Stimulated activated memory B cell treated with anti-CD40 and anti-IgM and Interleukin-4, amounts not matched to agents 10 μg/mL and 1 μg/mL and 100 μg/mL, for 72 hours (primary cell): ENCODE results near the gene ACTRT3.
A peak's percentile ranks its signal among the peaks of the same experiment; 100 is the strongest.

ENCODE experiments used
- ATAC-seq: fragments of 150-1000 bp; cut with Tn5 transposase; 2 replicates; pipeline ENCODE4 v1.10.0; 2021
- H3K27ac Mint-ChIP-seq: one replicate; pipeline ENCODE4 v1.8.0; 2022; ENCODE audit warnings: mild to moderate bottlenecking, mixed read lengths
- H3K27me3 Mint-ChIP-seq: one replicate; pipeline ENCODE4 v1.8.0; 2022; ENCODE audit warnings: mixed read lengths
- H3K36me3 Mint-ChIP-seq: one replicate; pipeline ENCODE4 v1.8.0; 2022; ENCODE audit warnings: mixed read lengths
- H3K4me1 Mint-ChIP-seq: one replicate; pipeline ENCODE4 v1.8.0; 2022; ENCODE audit warnings: mixed read lengths
- H3K4me3 Mint-ChIP-seq: one replicate; pipeline ENCODE4 v1.8.0; 2022; ENCODE audit warnings: mild to moderate bottlenecking, moderate library complexity, mixed read lengths
- H3K9me3 Mint-ChIP-seq: one replicate; pipeline ENCODE4 v1.8.0; 2022; ENCODE audit warnings: mixed read lengths

The ACTRT3 gene

DNA sequence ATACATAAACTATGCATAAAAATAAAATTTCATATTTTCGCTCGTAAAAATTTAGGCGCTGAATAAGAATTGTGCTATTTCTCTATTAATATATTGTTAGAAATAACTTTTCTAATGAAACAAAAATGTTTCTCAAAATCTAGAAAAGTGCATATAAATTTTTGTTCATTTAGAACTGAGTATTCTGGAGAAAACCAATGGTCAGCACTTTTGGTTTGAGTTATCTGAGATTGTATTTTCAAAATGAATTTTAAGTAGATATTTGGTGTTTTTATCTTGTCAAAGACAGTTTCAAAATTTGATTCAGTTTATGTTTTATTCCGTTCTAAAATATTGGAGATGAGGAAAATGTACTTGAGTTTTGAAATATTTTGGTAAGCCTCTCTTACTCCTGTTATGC is 17.8 kb upstream of the ACTRT3 start:
- Mint-ChIP-seq H3K27ac (no peak overlapping the region), H3K36me3 (peaks cover 34% of the 10 kb centered on the region), H3K4me3 (no peak overlapping the region), H3K9me3 (no peaks in the 10 kb centered on the region), H3K27me3 (no peaks in the 10 kb centered on the region), H3K4me1 (no peaks in the 10 kb centered on the region)
- no peak for ATAC-seq

DNA sequence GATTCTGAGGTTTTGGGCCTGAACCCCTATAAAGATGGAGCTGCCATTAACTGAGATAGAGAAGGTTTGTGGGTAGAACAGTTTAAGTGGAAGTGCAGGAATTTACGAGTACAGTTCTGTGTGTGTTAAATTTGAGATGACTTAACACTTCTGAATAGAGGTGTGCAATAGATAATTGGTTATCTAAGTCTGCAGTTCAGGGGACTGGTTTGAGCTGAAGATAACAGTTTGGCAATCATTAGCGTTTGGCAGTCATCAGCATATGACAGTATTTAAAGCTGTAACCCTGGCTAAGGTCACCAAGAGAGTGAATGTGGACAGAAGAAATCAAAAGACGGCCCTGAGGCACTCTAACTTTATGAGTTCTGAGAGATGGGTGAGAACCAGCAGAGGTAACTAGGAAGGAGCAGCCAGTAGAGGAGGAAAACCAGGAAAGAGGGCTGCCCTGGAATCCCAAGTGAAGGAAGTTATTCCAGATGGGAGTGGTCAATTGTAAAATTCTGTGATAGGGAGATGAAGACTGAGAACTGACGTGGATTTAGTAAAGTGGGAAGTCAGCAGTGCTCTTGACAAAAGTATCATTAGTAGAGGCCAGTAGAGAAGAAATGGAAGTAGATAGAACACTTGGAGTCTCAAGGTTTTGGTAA is 12.0 kb upstream of the ACTRT3 start:
- Mint-ChIP-seq H3K27ac (no peak overlapping the region), H3K4me3 (no peak overlapping the region), H3K27me3 (no peaks in the 10 kb centered on the region), H3K36me3 (peaks cover 55% of the 10 kb centered on the region), H3K9me3 (no peaks in the 10 kb centered on the region), H3K4me1 (peaks cover 10% of the 10 kb centered on the region)
- ATAC-seq: no peak

DNA sequence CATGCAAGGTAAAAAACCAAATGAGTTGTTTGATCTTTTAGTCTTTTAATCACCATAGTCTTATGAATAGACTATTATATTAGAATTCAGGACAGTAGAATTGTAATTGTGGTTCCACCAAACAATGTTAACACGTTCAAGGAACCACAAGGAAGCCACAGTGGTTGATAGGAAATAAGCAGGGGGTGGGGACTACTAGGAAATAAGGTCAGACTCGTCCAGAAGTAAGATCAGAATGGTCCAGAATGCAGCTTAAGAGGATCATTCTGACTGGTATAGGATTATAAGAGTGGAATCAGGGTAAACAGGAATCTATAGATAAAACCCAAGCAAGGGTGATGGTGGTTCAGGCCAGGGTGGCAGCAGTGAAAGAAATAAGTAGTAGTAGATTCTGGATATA is 11.4 kb upstream of the ACTRT3 start:
- Mint-ChIP-seq H3K36me3 (peaks cover 55% of the 10 kb centered on the region), H3K4me1 (peaks cover 16% of the 10 kb centered on the region), H3K27ac (no peak overlapping the region), H3K4me3 (no peak overlapping the region), H3K27me3 (no peaks in the 10 kb centered on the region), H3K9me3 (no peaks in the 10 kb centered on the region)
- no peak for ATAC-seq

DNA sequence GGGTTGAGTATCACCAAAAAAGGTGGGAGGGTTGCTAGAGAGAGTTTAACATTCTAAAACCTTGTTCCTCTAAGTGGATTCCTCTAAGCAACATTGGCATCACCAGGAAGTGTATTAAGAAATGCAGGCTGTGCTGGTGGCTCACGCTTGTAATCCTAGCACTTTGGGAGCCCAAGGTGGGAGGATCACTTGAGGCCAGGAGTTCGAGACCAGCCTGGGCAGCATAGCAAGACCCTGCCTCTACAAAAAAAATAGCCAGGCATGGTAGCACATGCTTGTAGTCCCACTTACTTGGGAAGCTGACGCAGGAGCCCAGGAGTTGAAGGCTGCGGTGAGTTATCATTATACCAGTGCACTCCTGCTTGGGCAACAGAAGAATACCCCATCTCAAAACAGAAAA is 8.5 kb upstream of the ACTRT3 start:
- H3K4me3 Mint-ChIP-seq: no peak overlapping the region
- ATAC-seq: no peak
- H3K27me3 Mint-ChIP-seq: no peaks in the 10 kb centered on the region
- no peaks in the 10 kb centered on the region for H3K9me3 Mint-ChIP-seq
- peaks cover 39% of the 10 kb centered on the region for H3K4me1 Mint-ChIP-seq
- H3K27ac Mint-ChIP-seq: no peak overlapping the region
- peaks cover 59% of the 10 kb centered on the region for H3K36me3 Mint-ChIP-seq

DNA sequence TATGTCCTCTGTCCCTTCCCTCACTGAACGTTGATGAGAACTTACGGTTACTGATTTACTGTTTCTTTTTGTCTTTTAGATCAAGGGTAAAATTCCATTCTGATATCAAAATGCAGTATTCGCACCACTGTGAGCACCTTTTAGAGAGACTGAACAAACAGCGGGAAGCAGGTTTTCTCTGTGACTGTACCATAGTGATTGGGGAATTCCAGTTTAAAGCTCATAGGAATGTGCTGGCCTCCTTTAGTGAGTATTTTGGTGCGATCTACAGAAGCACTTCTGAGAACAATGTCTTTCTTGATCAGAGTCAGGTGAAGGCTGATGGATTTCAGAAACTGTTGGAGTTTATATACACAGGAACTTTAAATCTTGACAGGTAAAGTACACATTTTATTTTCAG is 4.8 kb upstream of the ACTRT3 start:
- Mint-ChIP-seq H3K27ac (peak overlapping the region; percentile 98), H3K4me1 (peaks cover 39% of the 10 kb centered on the region), H3K36me3 (peaks cover 35% of the 10 kb centered on the region), H3K4me3 (peak overlapping the region; percentile 98), H3K9me3 (no peaks in the 10 kb centered on the region), H3K27me3 (no peaks in the 10 kb centered on the region)
- ATAC-seq: no peak

DNA sequence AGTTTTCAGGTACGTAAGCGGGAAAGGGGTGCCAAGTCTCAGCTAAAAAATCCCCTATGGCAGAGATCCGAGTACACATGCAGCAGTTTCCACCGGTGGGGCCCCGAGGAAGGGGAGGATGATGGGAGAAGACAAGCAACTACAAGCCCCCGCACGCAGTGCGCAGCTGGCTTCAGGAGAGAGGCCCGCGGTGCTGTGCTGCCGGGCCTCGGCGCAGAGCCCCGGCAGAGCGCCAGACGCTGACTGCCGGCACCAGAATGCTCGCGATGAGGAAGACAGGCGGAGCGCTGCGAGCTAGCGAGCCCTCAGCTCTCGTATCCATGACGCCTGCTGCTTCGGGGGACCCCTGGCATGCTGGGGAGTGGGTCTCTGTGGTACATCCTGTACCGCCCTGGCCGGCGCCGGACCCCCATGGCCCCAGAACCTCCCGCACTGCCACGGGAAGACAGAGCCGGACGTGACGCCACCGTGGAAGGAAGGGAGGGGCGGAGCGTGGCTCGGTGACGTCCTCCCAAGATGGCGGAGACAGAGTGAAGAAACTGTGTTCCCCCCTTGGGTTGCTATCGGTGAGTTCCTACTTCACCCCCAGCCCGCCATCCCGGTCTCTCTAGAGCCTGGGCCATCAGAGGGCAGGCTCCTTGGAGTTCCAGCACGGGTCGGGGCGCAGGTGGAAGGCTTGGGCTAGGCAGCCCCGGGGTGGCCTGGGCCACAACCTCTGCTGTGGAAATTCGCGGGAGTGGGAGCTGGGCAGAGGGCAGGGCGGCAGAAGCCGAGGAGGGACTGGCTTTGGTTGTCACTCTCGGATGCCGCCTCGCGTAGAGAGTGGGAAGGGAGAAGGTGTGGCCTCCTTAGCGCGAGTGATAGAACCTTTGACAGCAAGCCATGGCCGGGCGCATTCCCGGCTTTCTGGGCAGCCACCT is 3.8 kb upstream of the ACTRT3 start, which contains the start of gene MYNN:
TSS of gene MYNN (plus strand) at position 500 of the 920 bp plus-strand sequence. CDS start 900 bp downstream, outside the sequence.
- peaks cover 28% of the 10 kb centered on the region for H3K36me3 Mint-ChIP-seq
- H3K9me3 Mint-ChIP-seq: no peaks in the 10 kb centered on the region
- H3K27me3 Mint-ChIP-seq: no peaks in the 10 kb centered on the region
- peak; percentile 94 for ATAC-seq
- H3K4me1 Mint-ChIP-seq: peaks cover 39% of the 10 kb centered on the region
- H3K27ac Mint-ChIP-seq: peak within 1 kb of the TSS; percentile 98
- H3K4me3 Mint-ChIP-seq: peak within 1 kb of the TSS; percentile 98

DNA sequence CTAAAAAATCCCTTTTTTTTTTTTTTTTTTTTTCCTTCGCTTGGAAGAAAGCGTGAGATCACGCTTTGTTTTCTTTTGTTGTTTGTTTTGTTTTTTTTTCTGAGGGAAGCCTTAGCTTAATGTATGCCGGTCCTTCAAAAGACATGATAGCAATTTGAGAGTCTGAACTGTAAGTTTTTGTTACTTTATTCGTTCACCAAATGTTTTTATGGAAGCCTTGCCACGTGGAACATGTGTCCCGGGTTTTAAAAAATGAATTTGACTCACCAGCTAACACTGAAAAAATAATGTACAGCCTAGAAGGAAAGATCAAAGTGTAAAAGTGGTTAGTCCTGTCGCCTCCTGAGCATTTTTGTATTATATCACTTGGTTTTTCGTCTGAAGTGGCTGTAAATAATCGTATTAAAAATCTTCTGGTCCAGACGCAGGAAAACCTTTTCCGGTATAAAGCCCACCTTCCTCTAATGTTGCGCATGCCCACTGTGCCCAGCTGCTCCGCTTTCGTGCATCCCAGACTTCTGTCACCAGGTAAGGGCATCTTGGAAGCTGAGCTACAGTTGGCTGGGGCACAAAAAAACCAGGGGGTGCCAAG is 3.0 kb upstream of the ACTRT3 start:
- H3K4me3 Mint-ChIP-seq: peak overlapping the region; percentile 98
- peak; percentile 62 for ATAC-seq
- H3K27ac Mint-ChIP-seq: peak overlapping the region; percentile 98
- peaks cover 39% of the 10 kb centered on the region for H3K4me1 Mint-ChIP-seq
- H3K36me3 Mint-ChIP-seq: peaks cover 27% of the 10 kb centered on the region
- H3K9me3 Mint-ChIP-seq: no peaks in the 10 kb centered on the region
- H3K27me3 Mint-ChIP-seq: no peaks in the 10 kb centered on the region

DNA sequence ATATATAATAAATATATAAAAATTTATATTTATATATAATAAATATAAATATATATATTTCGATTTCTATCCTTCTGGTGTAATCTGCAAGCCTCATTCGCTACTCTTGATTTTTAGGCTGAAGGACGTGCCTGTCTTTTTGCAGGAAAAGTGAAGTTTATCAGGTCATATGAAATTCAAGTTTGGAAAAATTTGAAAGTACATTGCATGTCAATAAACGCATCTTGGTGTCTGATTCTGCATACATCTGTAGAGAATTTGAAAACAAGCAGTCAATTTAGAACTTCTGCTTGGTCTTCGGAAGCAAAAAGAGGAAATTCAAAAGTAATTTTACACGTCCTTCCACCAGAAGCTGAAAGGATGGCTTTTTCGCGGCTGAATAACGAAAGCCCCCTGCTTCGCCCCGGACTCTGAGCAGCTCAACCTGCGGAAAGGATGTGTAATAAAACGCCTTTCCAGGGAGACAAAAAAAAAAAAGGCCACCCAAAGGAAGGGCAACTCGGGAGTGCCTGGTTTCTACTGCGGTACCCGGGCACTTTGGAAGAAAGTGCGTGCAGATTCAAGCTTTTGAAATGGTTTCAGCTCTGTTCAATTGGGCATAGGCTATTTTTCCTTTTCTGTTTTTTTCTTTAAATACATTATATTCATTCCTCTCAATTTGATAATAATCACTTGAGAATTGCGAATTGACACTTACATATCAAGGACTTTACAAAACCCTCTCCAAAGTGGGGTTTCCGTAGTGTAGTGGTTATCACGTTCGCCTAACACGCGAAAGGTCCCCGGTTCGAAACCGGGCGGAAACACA is 2.3 kb upstream of the ACTRT3 start:
- H3K27me3 Mint-ChIP-seq: no peaks in the 10 kb centered on the region
- H3K4me3 Mint-ChIP-seq: peak overlapping the region; percentile 98
- H3K9me3 Mint-ChIP-seq: no peaks in the 10 kb centered on the region
- H3K27ac Mint-ChIP-seq: peak overlapping the region; percentile 98
- peak; percentile 32 for ATAC-seq
- peaks cover 20% of the 10 kb centered on the region for H3K36me3 Mint-ChIP-seq
- peaks cover 39% of the 10 kb centered on the region for H3K4me1 Mint-ChIP-seq

DNA sequence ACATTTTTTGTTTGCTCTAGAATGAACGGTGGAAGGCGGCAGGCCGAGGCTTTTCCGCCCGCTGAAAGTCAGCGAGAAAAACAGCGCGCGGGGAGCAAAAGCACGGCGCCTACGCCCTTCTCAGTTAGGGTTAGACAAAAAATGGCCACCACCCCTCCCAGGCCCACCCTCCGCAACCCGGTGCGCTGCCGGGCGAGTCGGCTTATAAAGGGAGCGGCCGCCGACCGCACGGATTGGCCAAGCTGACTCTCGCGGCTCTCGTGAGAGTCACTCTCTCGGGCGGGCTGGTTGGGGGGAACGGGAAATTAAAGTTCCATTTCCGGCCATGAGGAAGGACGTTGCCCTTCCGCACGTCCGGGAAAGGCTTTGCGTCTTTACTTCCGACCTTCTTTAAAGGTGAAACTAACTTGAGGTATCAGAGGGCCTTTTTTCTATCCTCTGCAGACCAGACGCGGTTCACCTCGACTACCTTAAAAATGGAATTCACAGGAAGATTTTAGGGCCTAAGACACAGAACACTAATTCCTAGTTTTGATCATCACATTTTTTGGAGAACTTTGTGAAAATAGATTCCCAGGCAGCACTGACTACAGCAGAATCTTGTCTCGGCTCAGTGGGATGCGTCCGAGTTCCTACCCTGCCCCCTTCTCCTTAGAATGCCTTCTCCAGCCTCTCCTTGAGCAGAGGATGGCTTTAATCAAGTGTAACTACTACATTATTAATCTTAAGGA is 4.3 kb downstream of the ACTRT3 start, which contains the start of gene TERC:
TSS of gene TERC (minus strand) at position 179 of the 731 bp plus-strand sequence.
- peak within 1 kb of the TSS; percentile 93 for H3K4me3 Mint-ChIP-seq
- H3K9me3 Mint-ChIP-seq: peaks cover 7% of the 10 kb centered on the region
- no peaks in the 10 kb centered on the region for H3K36me3 Mint-ChIP-seq
- peak; percentile 91 for ATAC-seq
- no peaks in the 10 kb centered on the region for H3K27me3 Mint-ChIP-seq
- peak within 1 kb of the TSS; percentile 96 for H3K27ac Mint-ChIP-seq
- H3K4me1 Mint-ChIP-seq: peaks cover 10% of the 10 kb centered on the region

DNA sequence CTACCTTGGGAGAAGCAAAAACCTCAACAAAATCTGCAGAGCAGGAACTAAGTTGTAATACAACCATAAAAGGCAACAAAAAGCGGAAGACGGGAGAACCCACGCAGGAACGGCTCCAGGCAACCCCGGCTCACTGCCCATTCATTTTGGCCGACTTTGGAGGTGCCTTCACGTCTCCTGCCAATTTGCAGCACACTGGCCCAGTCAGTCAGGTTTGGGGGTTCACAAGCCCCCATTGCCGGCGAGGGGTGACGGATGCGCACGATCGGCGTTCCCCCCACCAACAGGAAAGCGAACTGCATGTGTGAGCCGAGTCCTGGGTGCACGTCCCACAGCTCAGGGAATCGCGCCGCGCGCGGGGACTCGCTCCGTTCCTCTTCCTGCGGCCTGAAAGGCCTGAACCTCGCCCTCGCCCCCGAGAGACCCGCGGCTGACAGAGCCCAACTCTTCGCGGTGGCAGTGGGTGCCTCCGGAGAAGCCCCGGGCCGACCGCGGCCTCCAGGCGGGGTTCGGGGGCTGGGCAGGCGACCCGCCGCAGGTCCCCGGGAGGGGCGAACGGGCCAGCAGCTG is 5.0 kb downstream of the ACTRT3 start:
- Mint-ChIP-seq H3K27me3 (no peaks in the 10 kb centered on the region), H3K4me1 (peaks cover 7% of the 10 kb centered on the region), H3K36me3 (no peaks in the 10 kb centered on the region), H3K27ac (peak overlapping the region; percentile 96), H3K4me3 (peak overlapping the region; percentile 93), H3K9me3 (peaks cover 7% of the 10 kb centered on the region)
- ATAC-seq: peak; percentile 76

DNA sequence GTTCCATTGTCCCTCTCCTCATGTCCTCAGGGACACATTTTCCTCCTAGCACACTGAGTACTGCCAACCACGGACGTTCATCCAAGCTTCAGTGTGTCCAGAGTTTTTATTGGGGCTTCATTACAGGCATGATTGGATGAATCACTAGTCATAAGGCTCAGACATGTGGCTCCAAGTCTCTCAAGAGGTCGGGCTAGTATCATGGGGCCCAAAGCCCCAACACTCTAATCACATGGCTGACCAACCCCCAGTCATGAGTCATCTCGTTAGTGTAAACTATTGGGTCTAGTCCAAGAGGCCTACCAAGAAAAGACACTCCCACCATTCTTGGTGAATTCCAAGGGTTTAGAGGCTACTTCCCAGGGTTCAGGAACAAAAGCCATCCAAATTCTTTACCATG is 8.9 kb downstream of the ACTRT3 start:
- Mint-ChIP-seq H3K36me3 (no peaks in the 10 kb centered on the region), H3K9me3 (no peaks in the 10 kb centered on the region), H3K27ac (no peak overlapping the region), H3K4me3 (no peak overlapping the region), H3K4me1 (peaks cover 11% of the 10 kb centered on the region), H3K27me3 (no peaks in the 10 kb centered on the region)
- no peak for ATAC-seq

DNA sequence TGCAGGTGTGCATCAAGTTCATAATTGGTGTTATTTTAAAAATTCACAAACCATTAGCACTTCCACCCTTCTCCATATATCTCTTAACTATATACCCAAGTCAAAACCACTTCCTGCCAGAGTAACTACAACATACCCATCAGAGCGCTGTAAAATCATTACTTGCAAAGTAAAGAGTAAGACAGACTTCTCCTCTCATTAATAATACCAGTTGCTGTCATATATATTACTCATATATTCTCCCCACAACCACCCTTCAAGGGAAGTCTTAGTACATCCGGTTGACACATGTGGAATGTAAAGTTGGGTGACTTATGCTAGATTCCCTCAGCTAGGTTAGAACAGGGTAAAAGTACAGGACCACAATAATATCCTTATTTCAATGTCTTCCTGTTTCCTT is 10.1 kb downstream of the ACTRT3 start:
- peak; percentile 37 for ATAC-seq
- Mint-ChIP-seq H3K4me3 (no peak overlapping the region), H3K27me3 (no peaks in the 10 kb centered on the region), H3K36me3 (no peaks in the 10 kb centered on the region), H3K4me1 (peaks cover 11% of the 10 kb centered on the region), H3K27ac (no peak overlapping the region), H3K9me3 (no peaks in the 10 kb centered on the region)

DNA sequence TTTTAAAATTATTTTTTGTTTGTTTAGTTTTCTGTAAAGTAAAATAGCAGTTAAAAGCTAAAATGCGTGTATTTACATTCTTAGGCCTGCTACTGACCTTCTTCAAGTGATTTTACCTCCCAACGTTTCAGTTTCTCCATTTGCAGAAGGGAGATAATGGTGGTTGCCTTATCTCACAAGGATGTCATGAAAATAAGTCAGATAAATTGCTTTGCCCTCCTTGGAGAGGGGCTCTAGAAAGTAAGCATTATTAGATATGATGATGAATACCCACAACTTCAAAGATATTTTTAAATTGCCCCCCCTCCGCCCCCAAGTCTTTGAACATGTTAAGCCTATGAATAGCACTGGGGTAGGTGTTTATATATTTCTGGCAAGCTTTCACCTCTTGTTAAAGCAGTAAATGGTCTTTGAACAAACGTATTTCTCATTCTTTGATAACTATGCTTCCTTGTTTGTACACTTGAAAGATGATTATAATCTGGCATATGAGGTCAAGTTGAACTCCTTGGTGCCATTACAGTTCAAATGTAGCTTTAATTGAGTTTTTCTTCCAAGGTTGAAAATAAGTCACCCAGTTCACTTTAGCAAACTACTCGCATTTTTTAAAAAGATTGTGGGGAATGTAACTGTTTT is 10.9 kb downstream of the ACTRT3 start:
- peaks cover 11% of the 10 kb centered on the region for H3K4me1 Mint-ChIP-seq
- H3K4me3 Mint-ChIP-seq: no peak overlapping the region
- H3K27me3 Mint-ChIP-seq: no peaks in the 10 kb centered on the region
- no peak for ATAC-seq
- H3K9me3 Mint-ChIP-seq: no peaks in the 10 kb centered on the region
- no peaks in the 10 kb centered on the region for H3K36me3 Mint-ChIP-seq
- no peak overlapping the region for H3K27ac Mint-ChIP-seq

DNA sequence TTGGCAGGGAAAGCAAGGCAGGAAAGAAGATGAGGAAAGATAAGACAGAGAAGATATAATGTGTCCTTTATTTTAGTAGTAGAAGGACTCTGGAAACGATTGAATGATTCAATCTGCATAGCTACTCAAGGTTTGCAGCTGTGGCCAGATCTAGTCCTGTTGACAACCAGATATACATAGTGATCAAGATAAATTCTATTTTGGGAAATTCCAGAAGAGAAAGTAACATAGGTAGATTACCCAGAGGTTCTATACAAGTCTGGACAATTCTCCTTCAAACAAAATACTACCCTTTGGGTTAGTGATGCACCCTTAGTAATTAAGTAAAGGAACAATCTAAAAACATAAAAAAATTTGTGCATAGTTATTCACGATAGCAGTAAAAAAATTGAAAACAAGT is 13.9 kb downstream of the ACTRT3 start:
- no peak for ATAC-seq
- Mint-ChIP-seq H3K36me3 (no peaks in the 10 kb centered on the region), H3K9me3 (no peaks in the 10 kb centered on the region), H3K4me1 (peaks cover 7% of the 10 kb centered on the region), H3K4me3 (no peak overlapping the region), H3K27me3 (peaks cover 1% of the 10 kb centered on the region), H3K27ac (no peak overlapping the region)
